ENCODE results near the gene TMEM44.

TMEM44 gene

DNA sequence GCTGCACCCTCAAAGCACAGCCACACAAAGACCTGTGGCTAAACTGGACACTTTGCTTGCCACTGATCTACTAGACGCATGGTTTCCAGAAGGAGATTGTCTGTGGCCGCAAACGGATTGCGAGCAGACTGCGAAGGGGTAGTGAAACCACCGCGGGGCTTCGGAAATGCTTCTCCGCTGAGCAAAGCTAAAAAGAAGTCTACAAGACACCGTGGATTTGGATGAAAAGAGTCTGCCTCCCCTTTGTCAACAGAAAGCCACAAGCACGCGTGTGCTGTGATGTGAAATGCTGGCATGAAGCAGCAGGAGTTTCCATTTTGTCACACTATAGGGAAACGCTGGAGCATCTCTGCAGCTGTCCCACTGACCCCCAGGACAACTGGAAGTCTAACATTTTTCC lies 63.0 kb downstream of the TMEM44 start:
- no peak for TF ChIP-seq CTCF (IDR thresholded peaks at IDR 0.05; ENCODE audit: control extremely low read depth, extremely low read depth, low read depth, missing control alignments)
- CTCF ChIA-PET: interaction anchor here (1.4 kb wide), 1 partner anchor 22 kb away, joined by 3 read pairs; no protein-coding TSS in a partner anchor
- DNase-seq (ENCODE audit: extremely low spot score): no peak
- POLR2A ChIA-PET: no interaction called here

DNA sequence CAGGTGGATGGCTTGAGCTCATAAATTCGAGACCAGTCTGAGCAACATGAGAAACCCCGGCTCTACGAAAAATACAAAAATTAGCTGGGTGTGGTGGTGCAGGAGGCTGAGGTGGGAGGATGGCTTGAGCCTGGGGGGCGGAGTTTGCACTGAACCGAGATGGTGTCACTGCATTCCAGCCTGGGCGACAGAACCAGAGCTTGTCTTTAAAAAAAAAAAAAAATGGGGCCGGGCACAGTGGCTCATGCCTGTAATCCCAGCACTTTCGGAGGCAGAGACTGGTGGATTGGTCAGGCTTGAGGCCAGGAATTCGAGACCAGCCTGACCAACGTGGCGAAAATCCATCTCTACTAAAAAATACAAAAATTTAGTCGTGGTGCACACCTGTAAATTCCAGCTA lies 64.0 kb downstream of the TMEM44 start:
- CTCF ChIA-PET: interaction anchor here (1.1 to 1.4 kb wide), 4 partner anchors 21 to 97 kb away, joined by 3 to 5 read pairs (median 3); no protein-coding TSS in a partner anchor
- TF ChIP-seq CTCF (IDR thresholded peaks at IDR 0.05; ENCODE audit: control extremely low read depth, extremely low read depth, low read depth, missing control alignments): no peak

DNA sequence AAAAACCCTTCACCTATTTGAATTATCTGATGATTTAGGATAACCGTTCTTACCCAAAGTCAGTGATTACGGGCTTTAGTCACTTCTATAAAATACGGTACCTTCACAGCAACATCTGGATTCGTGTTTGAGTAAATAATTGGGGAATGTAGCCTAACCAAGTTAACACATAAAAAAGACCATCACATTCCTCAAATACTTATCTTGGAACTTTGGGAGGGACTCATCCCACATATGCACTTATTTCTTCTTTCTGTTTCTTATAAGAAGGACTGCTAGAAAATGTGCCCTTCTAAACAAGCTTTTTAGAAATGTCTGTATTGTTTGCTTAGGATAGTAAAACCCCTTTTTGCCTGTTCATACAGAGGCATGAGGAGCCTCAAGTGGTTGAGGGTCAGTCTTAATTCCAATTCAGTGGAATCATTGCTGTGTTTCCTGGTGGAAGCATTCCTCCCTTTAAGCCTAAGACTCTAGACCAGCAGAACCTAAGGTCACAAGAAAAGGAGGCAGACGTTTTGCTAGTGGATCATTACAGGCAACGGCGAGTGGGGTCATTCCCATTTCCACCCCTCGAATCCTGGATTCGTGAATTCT lies 67.5 kb downstream of the TMEM44 start:
- TF ChIP-seq CTCF (IDR thresholded peaks at IDR 0.05; ENCODE audit: control extremely low read depth, extremely low read depth, low read depth, missing control alignments): no peak
- no peak for DNase-seq (ENCODE audit: extremely low spot score)
- ChIA-PET POLR2A (no interaction called here), CTCF (no interaction called here)

More for the DNA sequence above, 64.0 kb downstream of the TMEM44 start:
- no peak for DNase-seq (ENCODE audit: extremely low spot score)
- POLR2A ChIA-PET: no interaction called here

- POLR2A ChIA-PET: no interaction called here
These were observed 70.2 kb downstream of the TMEM44 start for GRCh38 chr3:194562986-194563385.

GRCh38 chr3:194561306-194561974 lies 71.8 kb downstream of the TMEM44 start:
- CTCF ChIA-PET: no interaction called here
- DNase-seq (ENCODE audit: extremely low spot score): no peak
- TF ChIP-seq CTCF (IDR thresholded peaks at IDR 0.05; ENCODE audit: control extremely low read depth, extremely low read depth, low read depth, missing control alignments): no peak
- POLR2A ChIA-PET: no interaction called here

More at GRCh38 chr3:194562986-194563385, 70.2 kb downstream of the TMEM44 start:
- DNase-seq (ENCODE audit: extremely low spot score): no peak
- TF ChIP-seq CTCF (IDR thresholded peaks at IDR 0.05; ENCODE audit: control extremely low read depth, extremely low read depth, low read depth, missing control alignments): no peak
- CTCF ChIA-PET: interaction anchor here (1.0 to 1.3 kb wide), 3 partner anchors 9 to 18 kb away, joined by 3 to 4 read pairs (median 4); no protein-coding TSS in a partner anchor

DNA sequence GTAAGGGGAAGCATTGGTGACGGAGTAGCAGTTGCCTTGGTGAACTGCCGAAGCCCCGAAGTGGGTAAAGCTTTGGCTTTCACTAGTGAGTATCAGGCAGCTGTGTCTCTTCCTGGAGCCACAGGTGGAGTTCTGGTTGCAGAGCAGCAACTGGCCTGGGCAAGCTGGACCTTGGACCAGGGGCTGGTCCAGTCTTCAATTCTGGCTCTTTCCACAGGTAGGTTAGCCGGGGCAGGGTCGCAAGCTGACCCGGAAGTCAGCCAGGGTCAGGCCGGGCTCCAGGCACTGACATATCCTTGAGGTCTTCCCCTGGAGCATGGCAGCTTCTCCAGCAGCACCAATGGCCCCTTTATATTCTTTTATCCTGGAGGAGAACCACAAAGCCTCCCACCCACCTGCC lies 73.2 kb downstream of the TMEM44 start:
- CTCF ChIA-PET: interaction anchor here (0.9 kb wide), 1 partner anchor 15 kb away, joined by 3 read pairs; no protein-coding TSS in a partner anchor

More for the DNA sequence above, 73.2 kb downstream of the TMEM44 start:
- TF ChIP-seq CTCF (IDR thresholded peaks at IDR 0.05; ENCODE audit: control extremely low read depth, extremely low read depth, low read depth, missing control alignments): no peak
- no peak for DNase-seq (ENCODE audit: extremely low spot score)
- POLR2A ChIA-PET: no interaction called here

Data from GM10248 (cell line).